Transverse colon (tissue), 4 donors: ENCODE results near the gene LIPT2. TPM values are rescaled to one million over a fixed set of nuclear protein-coding genes. Genes with fewer than 3 reads are reported as not detected.

Source experiments
- DNase-seq: peaks from one replicate; pipeline ENCODE4 v3.0.0-alpha.2; 2019
- H3K27ac ChIP-seq, 4 donors: fragments of 200-600 bp; sonication (generic); 2 replicates each; pipeline ENCODE4 v1.5.1; 2016 to 2018; ENCODE audit warnings: inconsistent platforms in 4 of 4
- H3K27me3 ChIP-seq: fragments of 200-600 bp; sonication (generic); 2 replicates; pipeline ENCODE4 v1.5.1; 2017; ENCODE audit warnings: inconsistent platforms
- H3K36me3 ChIP-seq, 4 donors: fragments of 200-600 bp; sonication (generic); 2 replicates each; pipeline ENCODE4 v1.5.1; 2017 to 2019; ENCODE audit warnings: inconsistent platforms in 4 of 4
- H3K4me1 ChIP-seq, 4 donors: fragments of 200-600 bp; sonication (generic); 2 replicates each; pipeline ENCODE4 v1.5.1; 2017 to 2020; ENCODE audit warnings: inconsistent platforms in 4 of 4
- H3K4me3 ChIP-seq, 4 donors: fragments of 200-600 bp; sonication (generic); 1 replicate in 1 of 4; 2 replicates in 3 of 4; pipeline versions ENCODE4 v1.5.1 to v1.6.1; 2017 to 2019; ENCODE audit warnings: inconsistent platforms in 4 of 4
- H3K9me3 ChIP-seq, 2 donors: fragments of 200-600 bp; sonication (generic); 2 replicates each; pipeline ENCODE4 v1.5.1; 2017 to 2019; ENCODE audit warnings: inconsistent platforms in 2 of 2
- EP300 ChIP-seq: sonication (generic); formaldehyde crosslinking; IDR thresholded peaks from one replicate; pipeline ENCODE4 v1.6.1; 2017; ENCODE audit warnings: antibody characterized with exemption, low read depth
- POLR2A ChIP-seq: fragments of 450-650 bp; IDR thresholded peaks from one replicate; pipeline ENCODE4 v1.6.1; 2016; ENCODE audit warnings: antibody characterized with exemption, mild to moderate bottlenecking, moderate library complexity
- POLR2AphosphoS5 ChIP-seq, 3 donors: sonication (generic); formaldehyde crosslinking; IDR thresholded peaks; one replicate each; pipeline ENCODE4 v1.6.1; 2016; ENCODE audit warnings: antibody characterized with exemption in 3 of 3
- WGBS, 2 donors: methylation state at CpG; one replicate each; pipeline ENCODE4 v1.1.5; 2018; ENCODE audit warnings: low coverage in 1 of 2; 5-methylcytosine and 5-hydroxymethylcytosine counted together
- in situ Hi-C, 4 donors: fragments of 200-750 bp; cut with MboI; loops; one replicate each; pipeline versions ENCODE4 v1.15.0 to v1.15.1; 2017; ENCODE audit warnings: low sequenced_read_pairs in 3 of 4, low pct_ligation_motif_present in 1 of 4, low pct_unique_long_range_greater_than_20kb in 1 of 4
- intact Hi-C: fragments of 100-400 bp; cut with DNase I; formaldehyde crosslinking; loops from one replicate; pipeline ENCODE4 v1.15.1; 2023; ENCODE audit warnings: low total_unique reads
- total RNA-seq, 4 donors: library from RNA; depleted of rRNA; stranded (reverse); fragments of >200 nt; gene quantifications; one replicate each; pipeline ENCODE4 v1.1.0, GENCODE V29; 2016
- TF ChIP-seq, protein P1 (sequence below), 5 experiments: fragments of 200-600 bp in 3 of 5; fragments of 450-650 bp in 2 of 5; sonication (generic) in 3 of 5; IDR thresholded peaks; 1 replicate in 2 of 5; 2 replicates in 3 of 5; pipeline ENCODE4 v1.5.1; 2016 to 2017; ENCODE audit warnings: antibody characterized with exemption in 5 of 5, inconsistent platforms in 3 of 5, mild to moderate bottlenecking in 2 of 5, moderate library complexity in 1 of 5

LIPT2 gene
- total RNA-seq, 4 donors from 2014 or later, result 4.1 to 11.6 (median 5.8) TPM

DNA sequence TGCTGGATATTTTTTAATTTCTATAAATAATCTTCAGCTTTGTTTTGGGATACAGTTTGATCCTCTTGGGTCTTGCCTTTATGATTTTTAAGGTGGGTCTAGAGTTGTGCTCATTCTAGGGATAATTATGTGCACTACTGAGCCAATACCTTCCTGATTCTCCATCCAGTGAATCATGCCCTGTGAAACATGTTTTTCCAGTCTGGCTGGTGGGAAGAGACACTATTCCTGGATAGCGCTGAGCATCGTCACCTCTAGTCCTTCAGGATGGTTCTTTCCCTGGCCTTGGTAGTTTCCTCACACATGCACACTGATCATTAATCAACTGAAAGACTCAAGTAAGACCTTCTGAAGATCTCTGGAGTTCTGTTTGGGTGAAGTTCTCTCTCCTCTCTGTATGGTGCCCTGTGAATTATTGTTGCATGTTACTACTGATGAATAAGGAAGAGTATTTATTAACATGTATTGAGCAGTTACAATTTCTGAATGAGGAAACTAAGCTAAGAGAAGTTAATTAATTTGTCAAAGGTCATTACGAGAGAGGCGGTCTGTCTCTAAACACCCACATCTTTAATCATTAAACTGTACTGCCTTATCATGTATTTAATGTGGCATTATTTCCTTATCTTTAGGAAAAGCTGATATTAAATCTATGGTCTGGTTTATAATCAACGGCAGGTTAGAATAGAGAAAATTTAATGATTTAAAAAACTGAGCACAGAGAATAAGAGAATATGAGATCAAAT lies 39.1 kb upstream of the LIPT2 start:
- Histone ChIP-seq H3K36me3 (no peaks in the 10 kb centered on the region), H3K4me1 (peaks cover 0 to 4% (median 0%) of the 10 kb centered on the region in 4 donors), H3K9me3 (no peaks in the 10 kb centered on the region), H3K27ac (no peak overlapping the region), H3K27me3 (no peaks in the 10 kb centered on the region), H3K4me3 (no peak overlapping the region)
- WGBS, 2 donors, result 59 to 68% methylated on average over 3 to 5 of the region's 5 CpGs
- DNase-seq, result peak; percentile 29
- TF ChIP-seq EP300 (no peak), POLR2AphosphoS5 (IDR thresholded peaks at IDR 0.05) (peak in 1 of 3 donors; percentile 33)
- intact Hi-C loops (no loop called here), in situ Hi-C loops (no loop called here)

DNA sequence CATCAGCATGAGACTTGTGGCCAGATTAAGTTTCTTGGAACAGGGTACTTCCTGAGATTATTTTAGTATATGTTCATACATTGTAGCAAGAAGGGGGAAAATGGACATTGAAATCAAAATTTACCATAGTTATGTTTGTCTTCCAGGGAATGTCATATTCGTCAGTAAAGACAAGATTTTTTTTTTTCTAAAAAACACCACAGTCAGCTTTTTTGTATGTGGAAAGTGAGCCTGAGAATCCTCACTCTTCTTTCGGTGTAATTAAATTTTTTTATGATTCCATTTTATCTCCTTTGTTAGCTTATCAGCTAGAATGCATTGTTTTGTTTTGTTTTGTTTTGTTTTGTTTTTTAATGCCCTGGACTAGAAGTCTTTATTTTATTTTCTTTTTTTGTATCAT lies 31.5 kb upstream of the LIPT2 start:
- Histone ChIP-seq H3K4me1 (no peaks in the 10 kb centered on the region), H3K4me3 (no peak overlapping the region), H3K36me3 (no peaks in the 10 kb centered on the region), H3K27ac (no peak overlapping the region), H3K9me3 (no peaks in the 10 kb centered on the region), H3K27me3 (no peaks in the 10 kb centered on the region)
- DNase-seq, result no peak
- intact Hi-C loops, result no loop called here
- no peak for TF ChIP-seq POLR2A
- TF ChIP-seq, protein P1, sequence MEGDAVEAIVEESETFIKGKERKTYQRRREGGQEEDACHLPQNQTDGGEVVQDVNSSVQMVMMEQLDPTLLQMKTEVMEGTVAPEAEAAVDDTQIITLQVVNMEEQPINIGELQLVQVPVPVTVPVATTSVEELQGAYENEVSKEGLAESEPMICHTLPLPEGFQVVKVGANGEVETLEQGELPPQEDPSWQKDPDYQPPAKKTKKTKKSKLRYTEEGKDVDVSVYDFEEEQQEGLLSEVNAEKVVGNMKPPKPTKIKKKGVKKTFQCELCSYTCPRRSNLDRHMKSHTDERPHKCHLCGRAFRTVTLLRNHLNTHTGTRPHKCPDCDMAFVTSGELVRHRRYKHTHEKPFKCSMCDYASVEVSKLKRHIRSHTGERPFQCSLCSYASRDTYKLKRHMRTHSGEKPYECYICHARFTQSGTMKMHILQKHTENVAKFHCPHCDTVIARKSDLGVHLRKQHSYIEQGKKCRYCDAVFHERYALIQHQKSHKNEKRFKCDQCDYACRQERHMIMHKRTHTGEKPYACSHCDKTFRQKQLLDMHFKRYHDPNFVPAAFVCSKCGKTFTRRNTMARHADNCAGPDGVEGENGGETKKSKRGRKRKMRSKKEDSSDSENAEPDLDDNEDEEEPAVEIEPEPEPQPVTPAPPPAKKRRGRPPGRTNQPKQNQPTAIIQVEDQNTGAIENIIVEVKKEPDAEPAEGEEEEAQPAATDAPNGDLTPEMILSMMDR (IDR thresholded peaks at IDR 0.05), result no peak
- no peak for TF ChIP-seq EP300
- WGBS, 2 donors, result 46 to 72% methylated on average over 2 of the region's 2 CpGs
- in situ Hi-C loops, result no loop called here

DNA sequence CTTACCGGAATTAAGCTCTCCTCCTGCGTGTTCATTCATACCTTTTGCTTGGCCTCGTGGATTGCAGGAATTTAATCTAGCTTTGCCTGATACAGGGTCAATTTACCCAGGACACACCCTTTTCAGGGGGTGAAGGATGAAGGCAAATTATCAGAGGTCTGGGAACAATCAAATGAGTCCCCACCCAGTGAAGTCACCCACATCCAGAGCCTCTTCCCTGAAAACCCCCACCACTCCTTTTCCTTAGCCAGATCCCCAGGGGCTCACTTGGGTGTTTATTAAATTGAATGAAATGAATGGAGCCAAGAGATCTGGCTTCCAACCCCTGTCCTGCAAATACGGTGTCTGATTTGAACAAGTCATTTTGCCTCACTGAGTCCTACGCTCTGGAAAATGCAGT lies 31.0 kb upstream of the LIPT2 start:
- in situ Hi-C loops, result no loop called here
- Histone ChIP-seq H3K9me3 (no peaks in the 10 kb centered on the region), H3K36me3 (no peaks in the 10 kb centered on the region), H3K4me3 (no peak overlapping the region), H3K27ac (no peak overlapping the region), H3K27me3 (no peaks in the 10 kb centered on the region), H3K4me1 (no peaks in the 10 kb centered on the region)
- TF ChIP-seq POLR2A (no peak), POLR2AphosphoS5 (IDR thresholded peaks at IDR 0.05) (no peak), EP300 (no peak)
- TF ChIP-seq, protein P1 (IDR thresholded peaks at IDR 0.05), result no peak
- intact Hi-C loops, result no loop called here
- 60 to 71% methylated on average over 2 to 5 of the region's 5 CpGs for WGBS, 2 donors
- no peak for DNase-seq

DNA sequence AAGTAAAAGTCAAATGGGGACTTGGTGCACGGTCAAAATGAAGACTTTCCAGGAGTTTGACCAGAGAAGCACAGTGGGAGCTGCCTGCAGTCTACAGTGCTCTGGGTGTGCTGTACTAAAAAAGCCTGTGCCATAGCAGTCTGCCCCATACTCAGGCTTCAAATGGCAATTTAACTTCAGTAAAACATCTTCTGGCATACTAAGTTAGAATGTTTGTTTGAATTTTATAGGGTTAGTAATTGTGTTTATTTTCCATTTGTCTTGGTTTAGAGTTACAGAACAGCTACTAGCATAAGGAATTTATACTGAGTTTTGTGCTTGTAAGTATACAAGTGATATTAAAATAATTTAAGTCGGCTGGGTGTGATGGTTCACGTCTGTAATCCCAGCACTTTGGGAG lies 29.3 kb upstream of the LIPT2 start:
- in situ Hi-C loops, result no loop called here
- Histone ChIP-seq H3K36me3 (no peaks in the 10 kb centered on the region), H3K27me3 (no peaks in the 10 kb centered on the region), H3K9me3 (no peaks in the 10 kb centered on the region), H3K4me1 (no peaks in the 10 kb centered on the region), H3K27ac (no peak overlapping the region), H3K4me3 (no peak overlapping the region)
- intact Hi-C loops, result no loop called here
- 72% methylated on average over 3 of the region's 3 CpGs; no CpG with 5 or more reads in 1 of the 2 donors for WGBS, 2 donors
- TF ChIP-seq POLR2AphosphoS5 (IDR thresholded peaks at IDR 0.05) (no peak), EP300 (no peak), POLR2A (no peak)
- TF ChIP-seq, protein P1 (IDR thresholded peaks at IDR 0.05), result no peak
- DNase-seq, result no peak
